Femur (tissue), 1 donor: ENCODE results near the gene SMCP.

Experiments
- DNase-seq: peaks from one replicate; pipeline ENCODE4 v3.0.0-alpha.2; 2017

Gene SMCP

GRCh38 chr1:152886758-152887409, 8.8 kb downstream of the SMCP start:
- no peak for DNase-seq

GRCh38 chr1:152888126-152888525, 10.0 kb downstream of the SMCP start:
- no peak for DNase-seq

- no peak for DNase-seq
Observed at GRCh38 chr1:152899027-152899426, 20.9 kb downstream of the SMCP start.

- DNase-seq = no peak
Observed at GRCh38 chr1:152899883-152900282, 21.8 kb downstream of the SMCP start.

- DNase-seq = no peak
Observed at GRCh38 chr1:152901631-152902030, 23.5 kb downstream of the SMCP start.

- DNase-seq = no peak
Observed at GRCh38 chr1:152902636-152903035, 24.5 kb downstream of the SMCP start.

GRCh38 chr1:152904688-152905440, 26.7 kb downstream of the SMCP start:
- DNase-seq = no peak

GRCh38 chr1:152906023-152906565, 28.0 kb downstream of the SMCP start:
- no peak for DNase-seq

- DNase-seq = no peak
Observed at GRCh38 chr1:152907686-152908601, 29.8 kb downstream of the SMCP start, which contains the start of gene IVL. TSS of gene IVL (plus strand) at chr1:152908546. CDS start at chr1:152909798, 1,252 bp downstream.

GRCh38 chr1:152909206-152909605, 31.1 kb downstream of the SMCP start:
- no peak for DNase-seq

- DNase-seq = no peak
Observed at GRCh38 chr1:152912471-152912870, 34.3 kb downstream of the SMCP start.

GRCh38 chr1:152912900-152913299, 34.8 kb downstream of the SMCP start:
- DNase-seq = no peak

GRCh38 chr1:152917794-152918193, 39.7 kb downstream of the SMCP start:
- no peak for DNase-seq

GRCh38 chr1:152919071-152919470, 40.9 kb downstream of the SMCP start:
- no peak for DNase-seq

- no peak for DNase-seq
Observed at GRCh38 chr1:152924191-152924590, 46.1 kb downstream of the SMCP start.

GRCh38 chr1:152926091-152926490, 48.0 kb downstream of the SMCP start:
- no peak for DNase-seq

GRCh38 chr1:152928671-152929070, 50.5 kb downstream of the SMCP start:
- no peak for DNase-seq

- no peak for DNase-seq
Observed at GRCh38 chr1:152932170-152932811, 54.2 kb downstream of the SMCP start.

- no peak for DNase-seq
Observed at GRCh38 chr1:152933196-152933595, 55.1 kb downstream of the SMCP start.
